Ishikawa (cell line): ENCODE data around the gene SDR42E1.

Experiments
- CEBPB ChIP-seq: IDR thresholded peaks from 2 replicates; pipeline ENCODE4 v1.6.1; 2012
- CREB1 ChIP-seq: IDR thresholded peaks from 2 replicates; pipeline ENCODE4 v1.6.1; 2012; ENCODE audit warnings: low read depth
- EGR1 ChIP-seq: IDR thresholded peaks from 2 replicates; pipeline ENCODE4 v1.6.1; 2012
- EP300 ChIP-seq: IDR thresholded peaks from 2 replicates; pipeline ENCODE4 v1.6.1; 2012; ENCODE audit warnings: borderline replicate concordance
- FOXM1 ChIP-seq: IDR thresholded peaks from 2 replicates; pipeline ENCODE4 v1.6.1; 2012; ENCODE audit warnings: low read depth, borderline replicate concordance
- MAX ChIP-seq: IDR thresholded peaks from 2 replicates; pipeline ENCODE4 v1.6.1; 2012
- NFIC ChIP-seq: IDR thresholded peaks from 2 replicates; pipeline ENCODE4 v1.6.1; 2012
- RAD21 ChIP-seq: IDR thresholded peaks from 2 replicates; pipeline ENCODE4 v1.6.1; 2012; ENCODE audit warnings: low read depth
- TAF1 ChIP-seq: IDR thresholded peaks from 2 replicates; pipeline ENCODE4 v1.6.1; 2012; ENCODE audit warnings: low read depth, mild to moderate bottlenecking
- TCF12 ChIP-seq: IDR thresholded peaks from 2 replicates; pipeline ENCODE4 v1.6.1; 2012; ENCODE audit warnings: low read depth
- TEAD4 ChIP-seq: IDR thresholded peaks from 2 replicates; pipeline ENCODE4 v1.6.1; 2012
- YY1 ChIP-seq: IDR thresholded peaks from 2 replicates; pipeline ENCODE4 v1.6.1; 2012; ENCODE audit warnings: low read depth
- ZBTB7A ChIP-seq: IDR thresholded peaks from 2 replicates; pipeline ENCODE4 v1.6.1; 2012; ENCODE audit warnings: low read depth
- TF ChIP-seq, protein P1 (sequence below): IDR thresholded peaks from 2 replicates; pipeline ENCODE4 v1.6.1; 2012; ENCODE audit warnings: low read depth, mild to moderate bottlenecking
- TF ChIP-seq, protein P2 (sequence below): IDR thresholded peaks from 2 replicates; pipeline ENCODE4 v1.6.1; 2012

SDR42E1 gene

DNA sequence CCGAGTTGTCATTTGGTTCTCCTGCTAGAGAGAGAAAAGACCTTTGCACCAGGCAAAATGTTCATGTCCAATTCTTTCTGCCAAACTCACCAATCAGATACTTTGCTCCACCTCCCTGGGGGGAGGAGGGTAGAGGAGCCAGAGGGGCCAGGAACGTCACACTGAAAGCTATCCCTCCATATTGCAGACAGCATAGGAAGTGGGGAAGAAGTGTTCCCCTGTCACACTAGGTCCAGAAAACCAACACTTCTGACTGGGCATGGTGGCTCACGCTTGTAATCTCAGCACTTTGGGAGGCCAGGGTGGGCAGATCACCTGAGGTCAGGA, 33.3 kb upstream of the SDR42E1 start:
- TF ChIP-seq MAX (no peak), RAD21 (no peak), ZBTB7A (no peak), CEBPB (no peak), TEAD4 (no peak), TAF1 (no peak), FOXM1 (no peak), CREB1 (no peak), NFIC (no peak), YY1 (no peak), EGR1 (no peak)
- TF ChIP-seq, protein P1, sequence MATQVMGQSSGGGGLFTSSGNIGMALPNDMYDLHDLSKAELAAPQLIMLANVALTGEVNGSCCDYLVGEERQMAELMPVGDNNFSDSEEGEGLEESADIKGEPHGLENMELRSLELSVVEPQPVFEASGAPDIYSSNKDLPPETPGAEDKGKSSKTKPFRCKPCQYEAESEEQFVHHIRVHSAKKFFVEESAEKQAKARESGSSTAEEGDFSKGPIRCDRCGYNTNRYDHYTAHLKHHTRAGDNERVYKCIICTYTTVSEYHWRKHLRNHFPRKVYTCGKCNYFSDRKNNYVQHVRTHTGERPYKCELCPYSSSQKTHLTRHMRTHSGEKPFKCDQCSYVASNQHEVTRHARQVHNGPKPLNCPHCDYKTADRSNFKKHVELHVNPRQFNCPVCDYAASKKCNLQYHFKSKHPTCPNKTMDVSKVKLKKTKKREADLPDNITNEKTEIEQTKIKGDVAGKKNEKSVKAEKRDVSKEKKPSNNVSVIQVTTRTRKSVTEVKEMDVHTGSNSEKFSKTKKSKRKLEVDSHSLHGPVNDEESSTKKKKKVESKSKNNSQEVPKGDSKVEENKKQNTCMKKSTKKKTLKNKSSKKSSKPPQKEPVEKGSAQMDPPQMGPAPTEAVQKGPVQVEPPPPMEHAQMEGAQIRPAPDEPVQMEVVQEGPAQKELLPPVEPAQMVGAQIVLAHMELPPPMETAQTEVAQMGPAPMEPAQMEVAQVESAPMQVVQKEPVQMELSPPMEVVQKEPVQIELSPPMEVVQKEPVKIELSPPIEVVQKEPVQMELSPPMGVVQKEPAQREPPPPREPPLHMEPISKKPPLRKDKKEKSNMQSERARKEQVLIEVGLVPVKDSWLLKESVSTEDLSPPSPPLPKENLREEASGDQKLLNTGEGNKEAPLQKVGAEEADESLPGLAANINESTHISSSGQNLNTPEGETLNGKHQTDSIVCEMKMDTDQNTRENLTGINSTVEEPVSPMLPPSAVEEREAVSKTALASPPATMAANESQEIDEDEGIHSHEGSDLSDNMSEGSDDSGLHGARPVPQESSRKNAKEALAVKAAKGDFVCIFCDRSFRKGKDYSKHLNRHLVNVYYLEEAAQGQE = no peak
- TF ChIP-seq, protein P2, sequence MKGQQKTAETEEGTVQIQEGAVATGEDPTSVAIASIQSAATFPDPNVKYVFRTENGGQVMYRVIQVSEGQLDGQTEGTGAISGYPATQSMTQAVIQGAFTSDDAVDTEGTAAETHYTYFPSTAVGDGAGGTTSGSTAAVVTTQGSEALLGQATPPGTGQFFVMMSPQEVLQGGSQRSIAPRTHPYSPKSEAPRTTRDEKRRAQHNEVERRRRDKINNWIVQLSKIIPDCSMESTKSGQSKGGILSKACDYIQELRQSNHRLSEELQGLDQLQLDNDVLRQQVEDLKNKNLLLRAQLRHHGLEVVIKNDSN = no peak

DNA sequence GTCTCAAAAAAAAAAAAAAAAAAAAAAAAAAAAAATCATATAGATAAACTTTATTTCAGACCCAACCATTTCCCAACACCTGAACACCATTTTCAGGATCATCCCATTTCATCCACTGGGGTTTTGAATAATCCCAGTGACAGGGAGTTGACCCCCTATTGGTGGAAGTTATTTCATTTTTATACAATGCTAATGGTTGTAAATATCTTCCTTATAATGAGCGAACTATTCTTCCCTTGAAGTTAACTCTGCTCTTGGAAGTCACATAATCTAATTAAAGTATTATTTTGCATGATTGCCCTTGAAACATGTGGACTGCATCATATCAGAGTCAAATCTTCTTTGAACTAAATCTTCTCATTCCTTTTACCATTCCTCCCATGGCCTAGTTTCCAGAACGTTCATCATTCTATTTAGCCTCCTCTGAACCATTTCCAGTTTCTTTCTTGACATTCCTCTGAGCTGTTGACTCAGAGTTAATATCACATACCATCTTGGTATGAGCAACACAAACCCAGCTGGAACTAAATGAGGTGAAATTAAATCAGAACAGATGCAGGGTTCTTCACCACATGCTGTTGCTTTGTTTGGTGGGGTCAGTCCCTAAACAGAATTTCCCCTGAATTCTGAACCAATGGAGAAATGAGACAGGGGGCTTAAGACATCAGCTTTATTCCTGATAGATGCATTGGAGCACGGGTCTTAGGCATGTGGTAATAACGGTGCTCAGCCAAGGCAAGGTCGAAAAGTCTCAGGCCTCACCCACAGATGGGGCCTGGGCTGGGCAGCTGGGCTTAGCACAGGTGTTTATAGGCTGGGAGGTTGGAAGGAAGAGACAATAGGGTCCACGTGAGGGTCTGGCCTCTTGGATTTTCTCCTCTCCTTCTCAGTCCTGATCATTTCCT, 32.7 kb upstream of the SDR42E1 start:
- TF ChIP-seq TCF12 = no peak
- no peak for TF ChIP-seq EP300
- TF ChIP-seq CEBPB = no peak
- TF ChIP-seq CREB1 = no peak
- no peak for TF ChIP-seq EGR1
- TF ChIP-seq RAD21 = no peak
- no peak for TF ChIP-seq TEAD4
- no peak for TF ChIP-seq MAX
- no peak for TF ChIP-seq YY1
- no peak for TF ChIP-seq TAF1
- TF ChIP-seq NFIC = no peak
- TF ChIP-seq, protein P2 = no peak
- TF ChIP-seq, protein P1 = no peak
- TF ChIP-seq ZBTB7A = no peak
- TF ChIP-seq FOXM1 = no peak

GRCh38 chr16:82042846-82043245, 31.6 kb upstream of the SDR42E1 start:
- TF ChIP-seq MAX (no peak), TCF12 (no peak), FOXM1 (no peak), EGR1 (no peak), RAD21 (no peak), CREB1 (no peak), ZBTB7A (no peak), EP300 (no peak), YY1 (no peak), CEBPB (no peak), NFIC (no peak), TAF1 (no peak), TEAD4 (no peak)
- TF ChIP-seq, protein P2 = no peak
- TF ChIP-seq, protein P1 = no peak
